OCI-LY1 (cell line): ENCODE results near the gene ATP2C1.

Source experiments
- CTCF ChIP-seq: fragments of 200-600 bp; sonication (generic), shearing (Covaris generic); IDR thresholded peaks from 2 replicates; pipeline ENCODE4 v1.5.1; 2017; ENCODE audit warnings: mild to moderate bottlenecking, antibody characterized with exemption, low read length, moderate library complexity, mixed read lengths
- EZH2 ChIP-seq: fragments of 200-600 bp; sonication (generic), shearing (Covaris generic); IDR thresholded peaks from 2 replicates; pipeline ENCODE4 v1.8.0; 2017; ENCODE audit warnings: borderline replicate concordance, mixed run types, mild to moderate bottlenecking, antibody characterized with exemption, low read length, moderate library complexity, mixed read lengths

- TF ChIP-seq CTCF: no peak
- no peak for TF ChIP-seq EZH2
These were observed 69.6 kb downstream of the ATP2C1 start for GRCh38 chr3:130963444-130963843.
